ENCODE results near the gene OMP.

GRCh38 chr11:77152846-77153245 lies 50.2 kb downstream of the OMP start:
- TF ChIP-seq CTCF (IDR thresholded peaks at IDR 0.05) (no peak), ZFX (IDR thresholded peaks at IDR 0.05; ENCODE audit: borderline replicate concordance) (no peak)

All from 22Rv1 (cell line).